H1 (cell line): ENCODE results near the gene CIZ1. TPM values are rescaled to one million over a fixed set of nuclear protein-coding genes. Genes with fewer than 3 reads are reported as not detected.

Experiments used
- CTCF ChIA-PET: fragments of 300-600 bp; sonication (Branson Sonifier 250); formaldehyde crosslinking; loops from one replicate; lab custom pipeline; 2021; ENCODE audit not compliant: partially characterized antibody; lab: Charles Lee
- POLR2A ChIA-PET: fragments of 300-600 bp; sonication (Branson Sonifier 250); formaldehyde crosslinking; loops from one replicate; lab custom pipeline; 2021; ENCODE audit warnings: inconsistent platforms; ENCODE audit not compliant: partially characterized antibody; lab: Charles Lee
- DNase-seq, 2 experiments: peaks; one replicate each; pipeline versions ENCODE4 v3.0.0 to v3.0.0-alpha.2; 2010 to 2022; ENCODE audit warnings: low spot score in 2 of 2, low read depth in 1 of 2, mixed read lengths in 1 of 2
- FAIRE-seq: peaks from 2 replicates; lab custom pipeline; 2011; peaks lifted over from hg19 to GRCh38; lab: Jason Lieb, UNC
- H2AFZ ChIP-seq: 2 replicates; pipeline ENCODE4 v1.8.1; 2012; ENCODE audit warnings: low read length, inconsistent platforms
- H2AK5ac ChIP-seq: 2 replicates; pipeline ENCODE4 v1.6.1; 2013; ENCODE audit warnings: low read depth, low read length
- H2BK120ac ChIP-seq: replicated peaks from 2 replicates; pipeline ENCODE3; 2013; ENCODE audit warnings: low read depth, low read length, inconsistent platforms
- H2BK12ac ChIP-seq: 2 replicates; pipeline ENCODE4 v1.6.1; 2013; ENCODE audit warnings: low read depth, low read length
- H2BK15ac ChIP-seq: 2 replicates; pipeline ENCODE4 v1.6.1; 2013; ENCODE audit warnings: low read length
- H2BK20ac ChIP-seq: 2 replicates; pipeline ENCODE4 v1.6.1; 2013; ENCODE audit warnings: low read length
- H2BK5ac ChIP-seq: 2 replicates; pipeline ENCODE4 v1.6.1; 2013; ENCODE audit warnings: low read depth, low read length
- H3K14ac ChIP-seq: 2 replicates; pipeline ENCODE4 v1.6.1; 2013; ENCODE audit warnings: inconsistent platforms; ENCODE audit not compliant: insufficient read length
- H3K18ac ChIP-seq: 2 replicates; pipeline ENCODE4 v1.6.1; 2013; ENCODE audit warnings: low read length; ENCODE audit errors: extremely low read depth
- H3K23ac ChIP-seq: 2 replicates; pipeline ENCODE4 v1.6.1; 2013; ENCODE audit warnings: inconsistent platforms; ENCODE audit not compliant: insufficient read length
- H3K23me2 ChIP-seq: 2 replicates; pipeline ENCODE4 v1.6.1; 2013; ENCODE audit warnings: low read depth, low read length
- H3K27ac ChIP-seq: 2 replicates; pipeline ENCODE4 v1.6.1; 2011; ENCODE audit warnings: low read depth, low read length, inconsistent platforms
- H3K27me3 ChIP-seq, 4 experiments: replicated peaks in 1 of 4; 1 replicate in 1 of 4; 2 replicates in 3 of 4; pipeline versions ENCODE4 v1.6.1 to v1.8.1; 2011 to 2013; ENCODE audit warnings: low read length in 3 of 4, mild to moderate bottlenecking in 3 of 4, inconsistent platforms in 2 of 4, mixed read lengths in 2 of 4, moderate library complexity in 1 of 4; ENCODE audit not compliant: control insufficient read depth in 3 of 4, insufficient read depth in 3 of 4; ENCODE audit errors: extremely low read depth in 1 of 4
- H3K36me3 ChIP-seq, 4 experiments: 2 replicates each; pipeline versions ENCODE4 v1.6.1 to v1.8.1; 2011 to 2013; ENCODE audit warnings: mild to moderate bottlenecking in 4 of 4, low read length in 3 of 4, moderate library complexity in 2 of 4, control low read depth in 1 of 4, inconsistent platforms in 1 of 4; ENCODE audit not compliant: insufficient read depth in 4 of 4, control insufficient read depth in 2 of 4
- H3K4ac ChIP-seq: replicated peaks from 2 replicates; pipeline ENCODE3; 2013; ENCODE audit warnings: low read length, low read depth, mixed read lengths, inconsistent platforms; ENCODE audit not compliant: insufficient read length
- H3K4me1 ChIP-seq, 4 experiments: replicated peaks in 1 of 4; 1 replicate in 1 of 4; 2 replicates in 3 of 4; pipeline versions ENCODE4 v1.6.1 to v1.8.1; 2011 to 2013; ENCODE audit warnings: low read length in 3 of 4, inconsistent platforms in 2 of 4, mixed read lengths in 1 of 4; ENCODE audit not compliant: insufficient read depth in 4 of 4, control insufficient read depth in 3 of 4
- H3K4me2 ChIP-seq, 2 experiments: 2 replicates each; pipeline versions ENCODE4 v1.6.1 to v1.8.1; 2011 to 2013; ENCODE audit warnings: low read depth in 2 of 2, low read length in 2 of 2, control low read depth in 1 of 2, inconsistent platforms in 1 of 2, mild to moderate bottlenecking in 1 of 2; ENCODE audit not compliant: insufficient read depth in 1 of 2
- H3K4me3 ChIP-seq, 4 experiments: fragments of 200-600, 300-600 bp in 1 of 4; sonication (generic), shearing (Covaris generic), sonication (Bioruptor Twin) in 1 of 4; 2 replicates each; pipeline versions ENCODE4 v1.5.1 to v1.8.1; 2011 to 2016; ENCODE audit warnings: low read length in 4 of 4, low read depth in 3 of 4, control low read depth in 2 of 4, inconsistent platforms in 2 of 4, mild to moderate bottlenecking in 2 of 4, mixed read lengths in 1 of 4, moderate library complexity in 1 of 4; ENCODE audit not compliant: insufficient read depth in 2 of 4; ENCODE audit errors: extremely low read depth in 1 of 4
- H3K56ac ChIP-seq: replicated peaks from 2 replicates; pipeline ENCODE3; 2013; ENCODE audit warnings: low read depth, mild to moderate bottlenecking, mixed read lengths, low read length, inconsistent platforms; ENCODE audit not compliant: insufficient read length
- H3K79me1 ChIP-seq: 2 replicates; pipeline ENCODE4 v1.6.1; 2013; ENCODE audit warnings: low read depth, low read length, control low read depth
- H3K79me2 ChIP-seq, 2 experiments: 2 replicates each; pipeline versions ENCODE4 v1.6.1 to v1.8.1; 2012 to 2013; ENCODE audit warnings: low read length in 2 of 2, mild to moderate bottlenecking in 2 of 2, inconsistent platforms in 1 of 2; ENCODE audit not compliant: insufficient read depth in 2 of 2, control insufficient read depth in 1 of 2
- H3K9ac ChIP-seq, 4 experiments: replicated peaks in 1 of 4; 1 replicate in 1 of 4; 2 replicates in 3 of 4; pipeline versions ENCODE4 v1.6.1 to v1.8.1; 2011 to 2013; ENCODE audit warnings: low read depth in 3 of 4, low read length in 3 of 4, control low read depth in 2 of 4, mild to moderate bottlenecking in 2 of 4, moderate library complexity in 2 of 4, inconsistent platforms in 1 of 4; ENCODE audit errors: extremely low read depth in 1 of 4
- H3K9me3 ChIP-seq, 2 experiments: 2 replicates each; pipeline versions ENCODE4 v1.6.1 to v1.8.1; 2012 to 2013; ENCODE audit warnings: mild to moderate bottlenecking in 2 of 2, moderate library complexity in 2 of 2, control low read depth in 1 of 2, inconsistent platforms in 1 of 2, low read depth in 1 of 2, low read length in 1 of 2, mixed read lengths in 1 of 2; ENCODE audit not compliant: insufficient read depth in 2 of 2
- H4K20me1 ChIP-seq, 2 experiments: replicated peaks in 1 of 2; 2 replicates each; pipeline versions ENCODE3 to v1.8.1; 2011 to 2013; ENCODE audit warnings: inconsistent platforms in 2 of 2, low read length in 2 of 2, mild to moderate bottlenecking in 1 of 2; ENCODE audit not compliant: insufficient read depth in 2 of 2, control insufficient read depth in 1 of 2
- H4K5ac ChIP-seq: 2 replicates; pipeline ENCODE4 v1.6.1; 2013; ENCODE audit warnings: low read length, low read depth, mixed read lengths, inconsistent platforms; ENCODE audit not compliant: insufficient read length
- H4K8ac ChIP-seq: 2 replicates; pipeline ENCODE4 v1.8.0; 2013; ENCODE audit warnings: mild to moderate bottlenecking, moderate library complexity, low read length, inconsistent platforms; ENCODE audit not compliant: insufficient read depth; ENCODE audit errors: extremely low read depth
- H4K91ac ChIP-seq: replicated peaks from 2 replicates; pipeline ENCODE3; 2013; ENCODE audit warnings: low read length, mixed read lengths, inconsistent platforms; ENCODE audit not compliant: insufficient read length
- CBX5 ChIP-seq: fragments of 300-800, 300-1000 bp; sonication (generic); IDR thresholded peaks from 2 replicates; pipeline ENCODE4 v1.7.1; 2016; ENCODE audit warnings: antibody characterized with exemption, low read length, low read depth
- CHD1 ChIP-seq: IDR thresholded peaks from 2 replicates; pipeline ENCODE4 v1.6.1; 2012; ENCODE audit warnings: low read depth, low read length, improper control_type of control experiment
- EGR1 ChIP-seq: IDR thresholded peaks from 2 replicates; pipeline ENCODE4 v1.6.1; 2011; ENCODE audit warnings: low read depth, low read length, borderline replicate concordance
- EZH2 ChIP-seq: fragments of 200-600 bp; sonication (generic); IDR thresholded peaks from 2 replicates; pipeline ENCODE4 v1.7.1; 2012; ENCODE audit warnings: low read depth, mild to moderate bottlenecking, moderate library complexity, low read length, inconsistent platforms; ENCODE audit not compliant: severe bottlenecking
- GABPA ChIP-seq: IDR thresholded peaks from 2 replicates; pipeline ENCODE4 v1.6.1; 2011; ENCODE audit warnings: mild to moderate bottlenecking, low read length, moderate library complexity, borderline replicate concordance; ENCODE audit not compliant: insufficient read depth
- MAFK ChIP-seq: IDR thresholded peaks from 2 replicates; pipeline ENCODE4 v1.6.1; 2012; ENCODE audit warnings: low read depth, mild to moderate bottlenecking, improper control_type of control experiment, low read length
- SIX5 ChIP-seq: IDR thresholded peaks from 2 replicates; pipeline ENCODE4 v1.6.1; 2011; ENCODE audit warnings: mild to moderate bottlenecking, low read depth, low read length
- SP1 ChIP-seq: IDR thresholded peaks from 2 replicates; pipeline ENCODE4 v1.6.1; 2011; ENCODE audit warnings: low read depth, low read length
- TAF1 ChIP-seq: IDR thresholded peaks from 2 replicates; pipeline ENCODE4 v1.6.1; 2011; ENCODE audit warnings: mild to moderate bottlenecking, low read depth, low read length
- WGBS, 2 experiments: shearing (Covaris generic) in 1 of 2; methylation state at CpG; one replicate each; pipeline versions ENCODE4 v1.1.6 to v1.1.7; 2013 to 2015; ENCODE audit warnings: low lambda C conversion rate in 2 of 2, mixed read lengths in 2 of 2, inconsistent platforms in 1 of 2, low coverage in 1 of 2, missing lambda C conversion rate in 1 of 2; ENCODE audit not compliant: insufficient replicate concordance in 2 of 2, insufficient coverage in 1 of 2, insufficient read length in 1 of 2; ENCODE audit errors: extremely low coverage in 1 of 2, missing lambda C conversion rate in 1 of 2; 5-methylcytosine and 5-hydroxymethylcytosine counted together
- polyA plus RNA-seq, 7 experiments: library from polyadenylated mRNA; depleted of rRNA in 3 of 7; stranded (reverse) in 5 of 7; unstranded in 2 of 7; fragments of >200 nt in 5 of 7; fragments of 200-250 nt in 2 of 7; gene quantifications; 1 replicate in 5 of 7; 2 replicates in 1 of 7; 4 replicates in 1 of 7; pipeline versions ENCODE4 v1.2.1 to v1.2.3, GENCODE V29; 2011 to 2013; ENCODE audit warnings: missing spikeins in 2 of 7, mixed read lengths in 2 of 7
- total RNA-seq: library from RNA; stranded (reverse); fragmentation: NEBNext Ultra II Directional; extraction: Animal tissue kit (Norgen Biotek cat#: 25700); gene quantifications from 2 replicates; pipeline ENCODE4 v1.2.1, GENCODE V29; 2021

CIZ1 gene
- total and polyA plus RNA-seq, 2 of the 8 experiments (the other 6 are each of a cell fraction or from before 2014, with no cell fraction given): 66.0 to 107 TPM

GRCh38 chr9:128146591-128147120 is 44.7 kb downstream of the CIZ1 start:
- no peak for DNase-seq
- H3K79me1 ChIP-seq: no peaks in the 10 kb centered on the region
- no peak overlapping the region; the same call in 1 of the 2 replicates for H4K8ac ChIP-seq
- no peak for FAIRE-seq
- H3K9ac ChIP-seq: no peak overlapping the region
- no peak overlapping the region for H3K4ac ChIP-seq
- no peaks in the 10 kb centered on the region for H3K36me3 ChIP-seq
- no peak overlapping the region for H3K14ac ChIP-seq
- H3K4me3 ChIP-seq: no peak overlapping the region
- TF ChIP-seq CBX5 (no peak), CHD1 (no peak), EGR1 (no peak), GABPA (no peak), MAFK (no peak), SIX5 (no peak), TAF1 (no peak), EZH2 (no peak), SP1 (no peak)
- H2AK5ac ChIP-seq: 0 out of 2 replicates have a peak overlapping the region, but pooled peaks have one; percentile 53
- CTCF ChIA-PET: interaction anchor here (0.7 to 1.9 kb wide), 4 partner anchors 10 to 32 kb away, joined by 3 to 8 read pairs (median 3); no protein-coding TSS in a partner anchor
- H3K27me3 ChIP-seq: no peaks in the 10 kb centered on the region; a peak in 2 of 7 replicates
- no peak overlapping the region for H3K23ac ChIP-seq
- H3K79me2 ChIP-seq: no peaks in the 10 kb centered on the region
- no peak overlapping the region for H3K4me2 ChIP-seq
- no peak overlapping the region for H3K27ac ChIP-seq
- no peak overlapping the region for H3K56ac ChIP-seq
- no peak overlapping the region for H2BK5ac ChIP-seq
- H3K9me3 ChIP-seq: no peaks in the 10 kb centered on the region
- WGBS, 2 experiments: 85% methylated on average over 8 of the region's 8 CpGs; no CpG with 5 or more reads in 1 of the 2 experiments
- no peak overlapping the region for H4K5ac ChIP-seq
- H3K23me2 ChIP-seq: no peaks in the 10 kb centered on the region
- POLR2A ChIA-PET: interaction anchor here (0.6 to 2.5 kb wide), 5 partner anchors 10 to 207 kb away, joined by 3 to 10 read pairs (median 4); no protein-coding TSS in a partner anchor
- H3K4me1 ChIP-seq: peaks cover 0 to 8% (median 3%) of the 10 kb centered on the region in 4 experiments; a peak in 5 of 7 replicates
- no peak overlapping the region for H2AFZ ChIP-seq
- no peak overlapping the region for H2BK12ac ChIP-seq
- H2BK20ac ChIP-seq: no peak overlapping the region
- no peak overlapping the region for H2BK120ac ChIP-seq
- no peak overlapping the region for H3K18ac ChIP-seq
- no peaks in the 10 kb centered on the region for H4K20me1 ChIP-seq
- no peak overlapping the region for H4K91ac ChIP-seq
- H2BK15ac ChIP-seq: no peak overlapping the region
